Neuronal stem cell (in vitro differentiated cells): Measurements from ENCODE around the gene ZNF692.

Experiments used
- DNase-seq: peaks from one replicate; pipeline ENCODE4 v3.0.0-alpha.2; 2013; ENCODE audit warnings: low spot score
- H2AFZ ChIP-seq: one replicate; pipeline ENCODE4 v1.6.1; 2013; ENCODE audit warnings: mild to moderate bottlenecking, low read length, inconsistent platforms
- H2AK5ac ChIP-seq: 2 replicates; pipeline ENCODE4 v1.6.1; 2013; ENCODE audit warnings: low read depth, mild to moderate bottlenecking, inconsistent platforms, low read length, moderate library complexity, mixed read lengths
- H2BK120ac ChIP-seq: 2 replicates; pipeline ENCODE4 v1.6.1; 2013; ENCODE audit warnings: low read depth, mild to moderate bottlenecking, inconsistent platforms, low read length, moderate library complexity, mixed read lengths
- H2BK12ac ChIP-seq: one replicate; pipeline ENCODE4 v1.6.1; 2013; ENCODE audit warnings: low read length, inconsistent platforms
- H2BK15ac ChIP-seq: 2 replicates; pipeline ENCODE4 v1.6.1; 2013; ENCODE audit warnings: mild to moderate bottlenecking, low read length, inconsistent platforms, mixed read lengths
- H2BK5ac ChIP-seq: one replicate; pipeline ENCODE4 v1.6.1; 2013; ENCODE audit warnings: inconsistent platforms, mild to moderate bottlenecking, low read length, moderate library complexity
- H3K14ac ChIP-seq: one replicate; pipeline ENCODE4 v1.6.1; 2013; ENCODE audit warnings: low read length, inconsistent platforms
- H3K18ac ChIP-seq: 2 replicates; pipeline ENCODE4 v1.6.1; 2013; ENCODE audit warnings: low read length, inconsistent platforms
- H3K23ac ChIP-seq: 2 replicates; pipeline ENCODE4 v1.6.1; 2013; ENCODE audit warnings: low read depth, mild to moderate bottlenecking, mixed read lengths, low read length, inconsistent platforms; ENCODE audit not compliant: poor library complexity
- H3K27ac ChIP-seq: replicated peaks from 3 replicates; pipeline ENCODE4 v1.5.1; 2013; ENCODE audit warnings: low read length, inconsistent platforms
- H3K27me3 ChIP-seq, 3 experiments: 2 replicates each; pipeline ENCODE4 v1.6.1; 2013; ENCODE audit warnings: low read length in 3 of 3, mild to moderate bottlenecking in 2 of 3, inconsistent platforms in 1 of 3, low read depth in 1 of 3, mixed read lengths in 1 of 3, moderate library complexity in 1 of 3; ENCODE audit not compliant: control insufficient read depth in 3 of 3, insufficient read depth in 3 of 3
- H3K36me3 ChIP-seq, 2 donors: replicated peaks in 1 of 2; 2 replicates each; pipeline ENCODE4 v1.6.1; 2013; ENCODE audit warnings: low read length in 2 of 2; ENCODE audit not compliant: control insufficient read depth in 2 of 2, insufficient read depth in 2 of 2
- H3K4ac ChIP-seq: 2 replicates; pipeline ENCODE4 v1.6.1; 2013; ENCODE audit warnings: inconsistent platforms, mild to moderate bottlenecking, low read length, moderate library complexity
- H3K4me1 ChIP-seq, 2 donors: 1 replicate in 1 of 2; 2 replicates in 1 of 2; pipeline ENCODE4 v1.6.1; 2013; ENCODE audit warnings: low read length in 2 of 2, low read depth in 1 of 2; ENCODE audit not compliant: control insufficient read depth in 2 of 2, insufficient read depth in 1 of 2
- H3K4me2 ChIP-seq: one replicate; pipeline ENCODE4 v1.6.1; 2013; ENCODE audit warnings: mild to moderate bottlenecking, low read length, inconsistent platforms; ENCODE audit not compliant: insufficient read depth, poor library complexity, severe bottlenecking
- H3K4me3 ChIP-seq, 2 donors: 2 replicates each; pipeline ENCODE4 v1.5.1; 2013; ENCODE audit warnings: low read length in 2 of 2, mild to moderate bottlenecking in 2 of 2, inconsistent platforms in 1 of 2, moderate library complexity in 1 of 2
- H3K79me1 ChIP-seq: one replicate; pipeline ENCODE4 v1.6.1; 2013; ENCODE audit warnings: low read depth, mild to moderate bottlenecking, inconsistent platforms, low read length, moderate library complexity
- H3K9ac ChIP-seq: one replicate; pipeline ENCODE4 v1.6.1; 2013; ENCODE audit warnings: mild to moderate bottlenecking, low read depth, low read length, inconsistent platforms; ENCODE audit not compliant: poor library complexity
- H3K9me3 ChIP-seq, 2 donors: replicated peaks in 1 of 2; 2 replicates each; pipeline versions ENCODE3 to v1.6.1; 2013; ENCODE audit warnings: low read length in 2 of 2, mild to moderate bottlenecking in 2 of 2, inconsistent platforms in 1 of 2, low read depth in 1 of 2, mixed read lengths in 1 of 2, moderate library complexity in 1 of 2; ENCODE audit not compliant: control insufficient read depth in 2 of 2, insufficient read depth in 1 of 2
- H4K8ac ChIP-seq: one replicate; pipeline ENCODE4 v1.6.1; 2013; ENCODE audit warnings: low read depth, mild to moderate bottlenecking, inconsistent platforms, low read length, moderate library complexity
- H4K91ac ChIP-seq: one replicate; pipeline ENCODE4 v1.6.1; 2013; ENCODE audit warnings: low read length, low read depth, mild to moderate bottlenecking, inconsistent platforms; ENCODE audit not compliant: poor library complexity
- WGBS, 2 donors: extraction: QIAGEN DNeasy Blood & Tissue Kit; methylation state at CpG; one replicate each; pipeline ENCODE4 v1.1.7; 2013; ENCODE audit warnings: missing lambda C conversion rate in 2 of 2, mixed read lengths in 1 of 2; ENCODE audit not compliant: insufficient read length in 2 of 2, insufficient replicate concordance in 1 of 2; ENCODE audit errors: extremely low coverage in 2 of 2; 5-methylcytosine and 5-hydroxymethylcytosine counted together

Gene ZNF692

DNA sequence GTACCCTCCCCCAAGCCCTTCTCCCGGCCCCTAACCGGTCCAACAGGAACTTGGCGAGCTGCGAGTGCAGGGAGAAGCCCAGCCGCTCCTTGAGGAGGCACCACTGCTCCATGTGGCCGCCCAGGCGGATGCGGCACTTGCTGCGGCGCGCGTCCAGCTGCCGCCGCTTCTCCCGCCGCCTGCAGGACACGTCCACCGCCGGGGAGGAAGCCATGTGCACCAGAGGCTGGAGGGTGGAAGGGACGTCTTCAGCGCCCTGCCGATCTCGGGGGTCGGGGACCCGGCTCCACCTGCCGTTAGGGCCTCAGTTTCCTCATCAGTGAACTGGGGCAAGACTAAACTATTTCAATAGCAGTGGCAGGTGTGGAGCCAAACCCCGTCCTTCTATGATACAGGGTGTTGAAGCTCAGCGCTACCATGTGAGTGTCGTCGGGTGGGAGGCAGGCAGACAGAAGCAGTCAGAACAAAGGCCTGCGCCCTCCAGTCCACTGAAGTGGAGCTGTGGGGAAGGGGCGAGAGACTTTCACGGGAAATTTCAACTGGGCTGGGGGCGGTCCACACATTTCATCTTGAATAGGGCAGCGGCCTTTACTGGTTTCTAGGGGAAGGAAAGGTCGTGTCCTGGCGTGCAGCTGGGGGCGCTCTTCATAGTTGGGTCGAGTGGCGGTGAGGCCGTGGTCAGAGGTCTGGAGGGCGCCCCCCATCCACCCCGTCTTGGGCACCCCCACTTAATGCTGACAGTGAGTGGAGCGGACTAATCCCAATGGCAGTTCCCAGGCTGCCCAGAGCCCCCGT lies 592 bp downstream of the ZNF692 start:
- Histone ChIP-seq H2BK12ac (no peak overlapping the region), H2BK120ac (no peak overlapping the region), H2BK5ac (peak overlapping the region; percentile 62), H3K27me3 (peaks cover 0 to 22% (median 11%) of the 10 kb centered on the region in 3 experiments), H3K79me1 (peaks cover 10% of the 10 kb centered on the region), H3K4me1 (peaks cover 10 to 11% of the 10 kb centered on the region in 2 donors), H4K8ac (no peak overlapping the region), H3K4me3 (peak overlapping the region; percentile 55 to 78), H3K14ac (peak overlapping the region; percentile 2), H2BK15ac (no peak overlapping the region), H3K18ac (peak overlapping the region; percentile 92), H2AFZ (peak overlapping the region; percentile 82), H3K9me3 (no peaks in the 10 kb centered on the region), H2AK5ac (peak overlapping the region; percentile 79), H4K91ac (peak overlapping the region; percentile 81), H3K36me3 (peaks cover 19 to 31% of the 10 kb centered on the region in 2 donors), H3K9ac (peak overlapping the region; percentile 83), H3K4ac (peak overlapping the region; percentile 66), H3K27ac (peak overlapping the region; percentile 76), H3K23ac (peak overlapping the region; percentile 90), H3K4me2 (peak overlapping the region; percentile 75)
- peak; percentile 64 for DNase-seq
- WGBS, 2 donors = no CpG with 5 or more reads among the region's 45 CpGs

DNA sequence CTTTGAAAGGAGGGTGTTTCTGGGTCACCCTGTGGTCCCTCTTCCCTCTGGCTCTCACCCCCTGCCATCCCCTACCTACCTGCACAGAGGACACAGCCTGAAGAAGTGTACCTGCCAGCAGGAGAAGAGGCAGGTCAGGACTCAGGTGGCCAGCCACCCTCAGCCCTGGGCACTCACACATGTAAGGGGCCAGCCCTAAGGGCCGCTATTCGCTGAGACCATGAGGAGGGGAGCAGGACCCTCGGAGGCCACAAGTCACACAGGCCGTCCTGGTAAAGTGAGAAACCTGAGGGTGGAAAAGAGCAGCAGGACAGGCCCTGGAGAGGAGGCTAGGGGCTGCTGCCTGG lies 1.2 kb downstream of the ZNF692 start:
- Histone ChIP-seq H4K91ac (no peak overlapping the region), H3K23ac (peak overlapping the region; percentile 90), H3K9ac (peak overlapping the region; percentile 83), H3K4ac (peak overlapping the region; percentile 66), H4K8ac (peak overlapping the region; percentile 55), H3K4me1 (peaks cover 10 to 11% of the 10 kb centered on the region in 2 donors), H2BK15ac (no peak overlapping the region), H2AK5ac (peak overlapping the region; percentile 79), H3K27me3 (peaks cover 0 to 17% (median 9%) of the 10 kb centered on the region in 3 experiments), H3K36me3 (peaks cover 22 to 37% of the 10 kb centered on the region in 2 donors), H3K14ac (peak overlapping the region; percentile 39), H3K4me3 (peak overlapping the region; percentile 55 to 78), H3K4me2 (peak overlapping the region; percentile 75), H3K79me1 (peaks cover 10% of the 10 kb centered on the region), H2AFZ (peak overlapping the region; percentile 82), H3K18ac (peak overlapping the region; percentile 92), H2BK120ac (no peak overlapping the region), H3K27ac (no peak overlapping the region), H2BK5ac (no peak overlapping the region), H2BK12ac (no peak overlapping the region), H3K9me3 (no peaks in the 10 kb centered on the region)
- no peak for DNase-seq
- no CpG with 5 or more reads among the region's 4 CpGs for WGBS, 2 donors

DNA sequence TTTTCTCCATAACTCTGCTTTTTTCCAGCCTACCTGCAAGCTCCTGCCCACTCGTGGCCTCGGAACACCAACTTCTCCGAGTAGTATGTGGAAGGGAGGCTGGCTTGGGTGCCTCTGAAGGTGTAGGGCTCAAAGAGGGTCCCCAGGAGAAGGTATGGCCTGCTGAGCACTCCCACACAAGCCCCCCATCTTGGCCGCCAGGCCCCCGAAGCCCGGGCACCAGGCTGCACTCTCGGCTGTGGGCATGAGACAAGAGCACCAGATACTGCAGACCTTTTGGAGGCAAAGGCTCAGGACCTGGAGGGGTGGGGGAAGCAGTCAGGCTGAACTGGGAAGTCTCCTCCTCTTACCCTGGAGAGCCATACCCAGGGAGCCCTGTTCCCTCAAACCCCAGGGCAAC lies 1.7 kb downstream of the ZNF692 start:
- H4K91ac ChIP-seq = no peak overlapping the region
- no peak overlapping the region for H3K23ac ChIP-seq
- no peak overlapping the region for H3K27ac ChIP-seq
- peaks cover 10% of the 10 kb centered on the region for H3K79me1 ChIP-seq
- peak overlapping the region; percentile 75 for H3K4me2 ChIP-seq
- H3K4me1 ChIP-seq = peaks cover 10 to 11% of the 10 kb centered on the region in 2 donors
- peaks cover 26 to 42% of the 10 kb centered on the region in 2 donors for H3K36me3 ChIP-seq
- no peak overlapping the region for H3K14ac ChIP-seq
- no peak overlapping the region for H3K18ac ChIP-seq
- DNase-seq = no peak
- H3K27me3 ChIP-seq = peaks cover 0 to 12% (median 3%) of the 10 kb centered on the region in 3 experiments
- no peak overlapping the region for H2BK15ac ChIP-seq
- H2AFZ ChIP-seq = no peak overlapping the region
- H3K4ac ChIP-seq = no peak overlapping the region
- H4K8ac ChIP-seq = no peak overlapping the region
- no CpG with 5 or more reads among the region's 7 CpGs for WGBS, 2 donors
- no peak overlapping the region for H2AK5ac ChIP-seq
- no peak overlapping the region for H2BK12ac ChIP-seq
- H2BK5ac ChIP-seq = no peak overlapping the region
- H3K4me3 ChIP-seq = peak overlapping the region; percentile 55 to 78
- H3K9ac ChIP-seq = no peak overlapping the region
- no peaks in the 10 kb centered on the region for H3K9me3 ChIP-seq
- H2BK120ac ChIP-seq = no peak overlapping the region

DNA sequence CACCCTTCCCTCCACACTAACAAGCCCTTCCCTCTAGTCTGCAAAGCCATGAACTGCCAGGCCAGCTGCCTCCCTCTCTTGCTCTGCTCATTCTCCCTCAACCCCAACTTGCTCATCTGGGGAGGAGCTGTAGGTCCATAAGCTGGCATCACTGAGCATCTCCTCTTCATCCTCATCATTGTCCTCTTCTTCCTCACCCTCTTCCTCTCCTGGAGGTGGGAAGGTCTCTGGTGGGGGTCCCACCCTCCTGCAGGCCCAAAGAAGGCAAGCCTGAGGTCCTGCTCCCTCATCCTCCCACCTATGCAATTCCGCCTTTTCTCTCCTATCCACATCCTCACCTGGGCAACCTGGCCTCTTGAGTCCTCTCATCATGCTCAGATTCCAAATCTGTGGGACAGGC lies 2.7 kb downstream of the ZNF692 start:
- peaks cover 10 to 11% of the 10 kb centered on the region in 2 donors for H3K4me1 ChIP-seq
- H3K27ac ChIP-seq = no peak overlapping the region
- no peak overlapping the region for H3K4ac ChIP-seq
- no peak overlapping the region for H3K4me2 ChIP-seq
- H3K23ac ChIP-seq = no peak overlapping the region
- H4K8ac ChIP-seq = no peak overlapping the region
- H2AFZ ChIP-seq = no peak overlapping the region
- H3K14ac ChIP-seq = no peak overlapping the region
- WGBS, 2 donors = no CpG with 5 or more reads among the region's 1 CpG
- no peak overlapping the region for H2BK5ac ChIP-seq
- no peak overlapping the region for H3K4me3 ChIP-seq
- no peak overlapping the region for H2BK12ac ChIP-seq
- peak overlapping the region; percentile 51 for H3K9ac ChIP-seq
- no peak overlapping the region for H2AK5ac ChIP-seq
- H2BK15ac ChIP-seq = no peak overlapping the region
- H3K36me3 ChIP-seq = peaks cover 32 to 52% of the 10 kb centered on the region in 2 donors
- no peak overlapping the region for H4K91ac ChIP-seq
- no peak overlapping the region for H3K18ac ChIP-seq
- H2BK120ac ChIP-seq = no peak overlapping the region
- H3K27me3 ChIP-seq = peaks cover 0 to 3% (median 0%) of the 10 kb centered on the region in 3 experiments
- peaks cover 10% of the 10 kb centered on the region for H3K79me1 ChIP-seq
- no peak for DNase-seq
- H3K9me3 ChIP-seq = no peaks in the 10 kb centered on the region
